Activated CD4-positive, alpha-beta T cell treated with anti-CD3 and anti-CD28 coated beads, Interleukin-2, amount 50 U/mL, for 4 hours (primary cell): Measurements from ENCODE around the gene SECTM1.
A peak's percentile ranks its signal among the peaks of the same experiment; 100 is the strongest.
"Not testable (repeated sequence)": the region's sequence is repeated elsewhere in the genome, so short reads cannot be mapped to it uniquely, and the experiment has no call there.

Experiments
- DNase-seq, 2 experiments: peaks; one replicate each; pipeline ENCODE4 v3.0.0-alpha.2; 2020

The SECTM1 gene

GRCh38 chr17:82333279-82334171 lies at the start of gene SECTM1:
TSS of gene SECTM1 (minus strand) at chr17:82333766. CDS start at chr17:82327240, 6,526 bp downstream.
- DNase-seq: no peak

GRCh38 chr17:82382933-82383255 lies 49.3 kb upstream of the SECTM1 start:
- DNase-seq: no peak

- DNase-seq: not testable (repeated sequence)
Measured at GRCh38 chr17:82382220-82382932, 48.8 kb upstream of the SECTM1 start.

- not testable (repeated sequence) for DNase-seq
Measured at GRCh38 chr17:82381703-82382009, 48.1 kb upstream of the SECTM1 start.

GRCh38 chr17:82380860-82381702 lies 47.5 kb upstream of the SECTM1 start:
- DNase-seq: no peak

- DNase-seq: no peak
Measured at GRCh38 chr17:82378741-82379021, 45.1 kb upstream of the SECTM1 start.

- no peak for DNase-seq
Measured at GRCh38 chr17:82377924-82378740, 44.6 kb upstream of the SECTM1 start.

GRCh38 chr17:82377294-82377693 lies 43.7 kb upstream of the SECTM1 start:
- not testable (repeated sequence) for DNase-seq

GRCh38 chr17:82376042-82376730 lies 42.6 kb upstream of the SECTM1 start:
- DNase-seq: no peak

GRCh38 chr17:82375359-82376041 lies 41.9 kb upstream of the SECTM1 start:
- no peak for DNase-seq

GRCh38 chr17:82374626-82375331 lies 41.2 kb upstream of the SECTM1 start:
- DNase-seq: no peak

GRCh38 chr17:82373731-82374625 lies 40.4 kb upstream of the SECTM1 start:
- no peak for DNase-seq

- not testable (repeated sequence) for DNase-seq
Measured at GRCh38 chr17:82373072-82373452, 39.5 kb upstream of the SECTM1 start.

GRCh38 chr17:82372249-82373071 lies 38.9 kb upstream of the SECTM1 start:
- DNase-seq: no peak

- no peak for DNase-seq
Measured at GRCh38 chr17:82371333-82372248, 38.0 kb upstream of the SECTM1 start, which contains the start of gene UTS2R. TSS of gene UTS2R (plus strand) at chr17:82371765. CDS start at chr17:82374325, 2,560 bp downstream.

GRCh38 chr17:82370471-82371332 lies 37.1 kb upstream of the SECTM1 start:
- DNase-seq: peak; percentile 23 to 37

GRCh38 chr17:82369211-82369610 lies 35.6 kb upstream of the SECTM1 start:
- DNase-seq: no peak
